ENCODE results near the gene GALM. TPM values are rescaled to one million over a fixed set of nuclear protein-coding genes. Genes with fewer than 3 reads are reported as not detected.

The GALM gene
- polyA plus RNA-seq, 3 donors: 3.0 to 3.6 (median 3.1) TPM

DNA sequence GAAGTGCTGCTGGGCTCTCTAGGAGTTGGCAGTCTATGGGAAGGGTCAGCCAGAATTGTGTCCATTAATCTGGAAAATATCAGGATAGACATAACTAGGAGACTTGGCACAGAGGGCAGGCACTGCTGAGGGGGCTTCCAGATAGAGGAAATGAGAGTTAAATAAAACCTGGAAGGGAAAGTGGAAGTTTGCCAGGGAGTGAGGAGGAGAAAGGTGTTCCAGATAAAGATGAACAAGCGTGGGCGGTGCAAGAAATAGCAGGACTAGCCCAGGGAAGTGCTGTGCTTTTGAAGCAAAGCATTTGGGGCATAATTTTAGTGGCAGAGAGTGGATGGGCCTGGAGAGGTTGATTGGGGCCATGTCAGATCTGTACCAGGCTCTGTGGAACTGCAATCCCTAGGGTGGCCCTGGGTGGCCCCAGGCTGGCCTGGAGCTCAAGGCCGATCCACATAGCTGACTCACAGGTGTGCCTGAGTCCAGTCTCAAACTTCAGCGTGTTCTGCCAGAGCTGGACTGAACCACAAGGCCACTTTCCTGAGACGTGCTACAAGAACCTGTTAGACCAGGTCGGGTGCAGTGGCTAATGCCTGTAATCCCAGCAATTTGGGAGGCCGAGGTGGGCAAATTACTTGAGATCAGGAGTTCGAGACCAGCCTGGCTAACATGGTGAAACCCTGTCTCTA is 26.9 kb downstream of the GALM start:
- 96% methylated on average over 6 of the region's 8 CpGs for WGBS (ENCODE audit: insufficient coverage)
- H3K36me3 Mint-ChIP-seq: peaks cover 36 to 61% of the 10 kb centered on the region in 2 donors
- Histone ChIP-seq H3K4me1 (ENCODE audit: control insufficient read depth in 1 of 2, insufficient read depth in 2 of 2, low read length in 2 of 2) (peaks cover 7 to 8% of the 10 kb centered on the region in 2 donors), H3K4me3 (replicated peaks in 1 of 3; ENCODE audit: low read depth in 2 of 3, low read length in 3 of 3) (no peak overlapping the region), H4K20me1 (ENCODE audit: insufficient read depth, low read length) (no peaks in the 10 kb centered on the region), H2AFZ (ENCODE audit: insufficient read depth, low read depth, low read length, poor library complexity, severe bottlenecking) (no peak overlapping the region), H3K9ac (ENCODE audit: insufficient read depth, low read length, poor library complexity, severe bottlenecking) (no peak overlapping the region), H3K9me3 (replicated peaks in 1 of 2; ENCODE audit: control insufficient read depth in 1 of 2, insufficient read depth in 1 of 2, low read length in 2 of 2) (no peaks in the 10 kb centered on the region), H3K27me3 (ENCODE audit: control insufficient read depth in 2 of 2, insufficient read depth in 2 of 2, low read length in 2 of 2) (no peaks in the 10 kb centered on the region), H3K4me2 (replicated peaks; ENCODE audit: extremely low read depth, low read length, poor library complexity, severe bottlenecking) (no peak overlapping the region), H3K79me2 (ENCODE audit: insufficient read depth, low read length) (no peaks in the 10 kb centered on the region), H3K36me3 (replicated peaks in 1 of 2; ENCODE audit: control insufficient read depth in 1 of 2, insufficient read depth in 2 of 2, low read length in 2 of 2) (peaks cover 5 to 33% of the 10 kb centered on the region in 2 donors), H3K27ac (ENCODE audit: low read depth in 1 of 2, low read length in 2 of 2) (no peak overlapping the region)
- intact Hi-C loops (cut with micrococcal nuclease): no loop called here
- no peaks in the 10 kb centered on the region for H3K27me3 Mint-ChIP-seq (ENCODE audit: low read depth in 3 of 3)
- H3K4me3 Mint-ChIP-seq: no peak overlapping the region
- H3K4me1 Mint-ChIP-seq: peaks cover 15% of the 10 kb centered on the region
- no peak for DNase-seq
- H3K9me3 Mint-ChIP-seq: no peaks in the 10 kb centered on the region
- H3K27ac Mint-ChIP-seq: peak overlapping the region in 2 of 7 donors; percentile 30 to 61
- TF ChIP-seq CTCF (IDR thresholded peaks at IDR 0.05): no peak

DNA sequence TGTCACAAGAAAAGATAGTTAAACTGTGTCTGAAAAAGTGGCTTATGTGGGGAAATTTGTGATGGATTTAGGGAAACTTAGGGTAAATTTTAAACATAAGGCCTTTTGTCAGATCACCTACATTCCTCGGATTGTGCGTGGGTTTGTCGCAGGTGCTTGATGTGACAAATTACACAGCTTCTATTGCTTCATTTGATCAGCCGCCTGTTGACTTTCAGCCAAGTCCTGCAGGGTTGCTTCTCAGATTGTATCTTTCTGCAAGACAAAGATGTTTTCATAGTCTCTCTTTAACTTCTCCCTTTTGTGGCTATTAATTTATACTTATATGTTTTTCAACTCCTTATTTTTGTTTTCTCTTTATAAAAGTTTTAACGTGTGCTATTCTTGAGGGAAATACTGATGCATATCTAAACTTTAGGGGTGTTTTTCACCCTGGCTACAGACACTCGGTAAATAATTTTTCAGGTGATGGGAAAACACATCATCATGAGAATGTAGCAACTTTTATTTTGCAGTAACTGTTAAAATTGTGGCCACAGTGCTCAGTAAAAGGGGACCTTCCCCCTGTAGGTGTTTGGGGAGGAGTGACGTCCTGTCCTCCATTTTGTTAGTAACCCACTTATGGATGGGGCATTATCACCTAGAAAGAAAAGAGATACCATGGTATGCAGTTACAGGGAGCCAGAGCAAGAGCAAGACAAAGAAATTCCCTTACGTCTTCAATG is 31.4 kb downstream of the GALM start:
- Mint-ChIP-seq H3K4me3 (no peak overlapping the region), H3K9me3 (no peaks in the 10 kb centered on the region), H3K36me3 (peaks cover 27 to 35% of the 10 kb centered on the region in 2 donors), H3K27ac (no peak overlapping the region), H3K4me1 (peaks cover 15% of the 10 kb centered on the region), H3K27me3 (ENCODE audit: low read depth in 3 of 3) (peaks cover 0 to 1% (median 0%) of the 10 kb centered on the region in 3 donors)
- intact Hi-C loops (cut with micrococcal nuclease): no loop called here
- WGBS (ENCODE audit: insufficient coverage): 100% methylated on average over 3 of the region's 8 CpGs
- TF ChIP-seq CTCF (IDR thresholded peaks at IDR 0.05): no peak
- Histone ChIP-seq H3K9me3 (replicated peaks in 1 of 2; ENCODE audit: control insufficient read depth in 1 of 2, insufficient read depth in 1 of 2, low read length in 2 of 2) (no peaks in the 10 kb centered on the region), H3K79me2 (ENCODE audit: insufficient read depth, low read length) (no peaks in the 10 kb centered on the region), H3K4me1 (ENCODE audit: control insufficient read depth in 1 of 2, insufficient read depth in 2 of 2, low read length in 2 of 2) (peaks cover 7 to 8% of the 10 kb centered on the region in 2 donors), H3K4me2 (replicated peaks; ENCODE audit: extremely low read depth, low read length, poor library complexity, severe bottlenecking) (no peak overlapping the region), H3K27me3 (ENCODE audit: control insufficient read depth in 2 of 2, insufficient read depth in 2 of 2, low read length in 2 of 2) (no peaks in the 10 kb centered on the region), H3K36me3 (replicated peaks in 1 of 2; ENCODE audit: control insufficient read depth in 1 of 2, insufficient read depth in 2 of 2, low read length in 2 of 2) (peaks cover 0 to 7% of the 10 kb centered on the region in 2 donors), H3K4me3 (replicated peaks in 1 of 3; ENCODE audit: low read depth in 2 of 3, low read length in 3 of 3) (no peak overlapping the region), H3K27ac (ENCODE audit: low read depth in 1 of 2, low read length in 2 of 2) (no peak overlapping the region), H3K9ac (ENCODE audit: insufficient read depth, low read length, poor library complexity, severe bottlenecking) (no peak overlapping the region), H2AFZ (ENCODE audit: insufficient read depth, low read depth, low read length, poor library complexity, severe bottlenecking) (no peak overlapping the region), H4K20me1 (ENCODE audit: insufficient read depth, low read length) (no peaks in the 10 kb centered on the region)
- no peak for DNase-seq

All from CD14-positive monocyte (primary cell).